ENCODE results near the gene MOBP.

The MOBP gene

GRCh38 chr3:39497753-39498152 lies 30.3 kb downstream of the MOBP start:
- no peak for DNase-seq (ENCODE audit: low spot score)

GRCh38 chr3:39499651-39500273 lies 32.3 kb downstream of the MOBP start:
- no peak for DNase-seq (ENCODE audit: low spot score)

GRCh38 chr3:39501059-39501458 lies 33.6 kb downstream of the MOBP start:
- no peak for DNase-seq (ENCODE audit: low spot score)

- no peak for DNase-seq (ENCODE audit: low spot score)
Observed at GRCh38 chr3:39501968-39502837, 34.7 kb downstream of the MOBP start.

GRCh38 chr3:39502838-39503145 lies 35.3 kb downstream of the MOBP start:
- no peak for DNase-seq (ENCODE audit: low spot score)

DNA sequence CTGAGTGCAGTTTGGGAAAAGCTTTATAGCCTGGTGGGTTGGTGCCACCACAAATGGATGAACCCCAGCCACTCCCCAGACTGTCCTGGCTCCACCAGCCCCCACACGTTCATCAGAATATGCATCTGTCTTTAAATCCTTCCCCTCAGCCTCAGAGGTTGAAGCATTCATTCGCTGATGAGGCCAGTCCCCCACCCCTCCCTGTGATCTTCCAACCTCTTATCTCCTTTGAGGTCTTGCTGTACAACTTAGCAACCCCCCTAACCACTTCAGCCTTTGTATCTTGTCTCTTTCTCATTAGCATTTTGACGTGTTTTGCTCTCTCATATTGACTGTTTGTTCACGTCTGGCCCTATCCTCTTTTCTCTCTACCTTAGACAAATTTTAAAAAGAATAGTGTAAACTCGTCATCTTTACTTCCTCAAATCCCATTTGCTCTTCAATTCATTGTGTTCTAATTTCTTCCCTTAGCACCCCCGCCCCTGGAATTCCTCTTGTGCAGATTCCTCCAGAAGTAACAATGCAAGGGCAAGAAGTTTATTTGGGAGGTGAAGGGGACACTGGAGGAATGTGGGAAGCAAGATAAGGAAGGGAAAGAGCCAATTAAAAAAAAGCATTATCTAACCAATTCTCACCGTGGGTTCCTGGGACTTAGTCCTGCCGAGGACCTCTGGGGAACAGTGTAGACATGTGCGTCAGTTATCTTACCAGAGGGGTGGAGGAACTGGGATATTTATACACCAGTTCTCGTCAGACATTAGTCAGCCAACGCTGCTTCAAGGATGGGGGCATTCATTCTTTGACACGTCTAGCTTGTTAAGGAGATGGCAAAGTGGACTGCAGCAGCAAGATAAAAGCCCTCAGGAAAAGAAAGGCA lies 38.6 kb downstream of the MOBP start:
- no peak for DNase-seq (ENCODE audit: low spot score)

GRCh38 chr3:39506863-39507262 lies 39.4 kb downstream of the MOBP start:
- DNase-seq (ENCODE audit: low spot score): no peak

DNA sequence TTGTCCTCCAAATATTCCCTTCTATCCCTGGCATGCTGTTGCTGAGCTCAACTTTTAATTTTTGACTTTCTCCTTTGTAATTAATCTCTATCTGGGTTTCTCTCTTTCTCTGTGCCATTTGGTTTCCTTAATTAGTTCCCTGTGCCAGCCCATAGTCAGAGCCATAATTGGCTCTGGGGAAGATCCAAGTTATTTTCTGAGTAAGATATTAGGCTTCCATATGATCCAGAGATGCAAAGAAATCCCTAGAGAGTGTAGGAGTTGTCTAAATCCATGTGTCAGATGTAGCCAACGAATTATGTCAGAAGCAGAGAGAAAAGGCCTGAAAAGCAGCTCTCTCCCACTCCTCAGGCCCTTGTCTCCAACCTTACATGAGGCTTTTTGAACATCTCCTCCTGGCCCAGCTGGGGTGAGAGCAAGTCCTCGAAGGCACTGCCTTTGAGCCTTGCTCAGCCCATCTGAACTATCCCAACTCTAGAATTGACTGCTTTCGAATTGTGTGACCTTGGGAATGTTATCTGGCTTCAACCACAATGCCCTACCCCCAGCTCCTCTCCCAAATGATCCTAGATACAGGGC lies 46.4 kb downstream of the MOBP start:
- no peak for DNase-seq (ENCODE audit: low spot score)

GRCh38 chr3:39515681-39516441 lies 48.4 kb downstream of the MOBP start:
- DNase-seq (ENCODE audit: low spot score): no peak

GRCh38 chr3:39519103-39519502 lies 51.6 kb downstream of the MOBP start:
- DNase-seq (ENCODE audit: low spot score): no peak

DNA sequence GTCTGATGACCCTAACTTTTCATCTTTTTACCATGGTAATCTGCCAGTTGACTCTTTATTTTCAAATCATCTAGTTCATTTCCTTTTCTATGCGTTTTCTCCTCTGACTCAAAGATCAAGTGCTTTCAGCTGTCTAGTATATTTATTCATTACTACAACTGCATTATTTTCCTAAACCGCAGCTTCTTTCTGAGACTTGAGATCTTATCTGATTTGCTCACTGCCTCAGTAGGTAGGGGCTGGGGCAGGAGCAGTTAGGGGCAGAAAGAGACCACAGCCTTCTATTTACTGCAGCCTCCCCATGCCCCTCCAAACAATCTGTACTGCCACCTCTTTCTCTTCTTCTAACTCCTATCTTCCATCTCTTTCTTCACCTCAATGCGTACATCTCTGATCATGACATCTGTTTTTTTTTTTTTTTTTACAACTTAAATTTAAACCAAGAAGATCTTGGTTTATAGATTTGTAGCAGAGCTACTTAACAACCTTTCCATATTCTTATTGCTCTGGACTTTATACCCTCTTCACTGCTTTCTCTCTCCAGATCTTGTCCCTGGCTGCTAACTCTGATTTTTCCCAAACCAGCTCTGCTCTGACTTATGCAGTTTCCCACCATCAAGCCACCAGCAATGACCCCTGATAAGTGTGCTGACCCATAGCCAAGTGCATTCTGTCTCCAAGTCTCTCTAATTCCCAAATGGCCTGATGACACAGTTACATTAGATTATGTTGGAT lies 52.2 kb downstream of the MOBP start:
- no peak for DNase-seq (ENCODE audit: low spot score)

DNA sequence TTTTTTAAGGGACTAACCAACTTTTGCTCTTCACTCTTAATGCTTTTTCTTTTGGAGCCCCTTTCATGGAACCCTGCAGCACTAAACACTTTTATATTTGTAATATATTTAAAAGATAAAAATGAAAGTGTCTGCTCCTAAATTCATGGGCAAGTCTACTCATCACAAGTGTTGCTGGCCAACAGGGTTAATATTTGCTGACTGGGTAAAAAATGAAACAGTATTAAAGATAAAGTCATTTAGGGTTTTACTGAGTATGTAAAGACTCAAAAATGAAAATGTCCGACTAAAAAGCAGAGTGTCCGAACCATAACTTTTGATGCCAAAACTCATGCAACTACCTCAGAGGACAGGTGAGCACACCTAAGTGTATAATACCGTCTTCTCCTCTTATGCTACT lies 54.0 kb downstream of the MOBP start:
- no peak for DNase-seq (ENCODE audit: low spot score)

- no peak for DNase-seq (ENCODE audit: low spot score)
Observed at GRCh38 chr3:39524107-39524506, 56.6 kb downstream of the MOBP start.

- DNase-seq (ENCODE audit: low spot score): no peak
Observed at GRCh38 chr3:39528844-39529243, 61.4 kb downstream of the MOBP start.

DNA sequence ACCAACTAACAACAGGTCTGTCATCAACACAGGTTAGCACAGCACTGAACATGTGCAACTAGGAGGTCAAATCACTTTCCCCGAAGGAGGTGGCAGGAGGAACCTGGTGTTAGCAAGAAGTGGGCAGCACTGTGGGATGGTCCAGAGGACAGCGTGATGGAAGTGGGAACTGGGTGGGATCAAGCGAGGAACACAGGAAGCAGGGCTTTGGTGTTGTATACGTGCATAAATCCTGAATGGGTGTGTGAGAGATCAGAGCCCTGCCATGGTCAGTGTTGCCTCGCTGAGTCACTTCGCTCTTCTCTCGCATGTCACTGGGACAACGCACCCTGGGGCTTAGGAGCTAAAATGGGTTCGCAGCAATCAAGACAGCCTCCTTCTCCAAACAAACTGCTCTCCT lies 62.1 kb downstream of the MOBP start:
- no peak for DNase-seq (ENCODE audit: low spot score)

DNA sequence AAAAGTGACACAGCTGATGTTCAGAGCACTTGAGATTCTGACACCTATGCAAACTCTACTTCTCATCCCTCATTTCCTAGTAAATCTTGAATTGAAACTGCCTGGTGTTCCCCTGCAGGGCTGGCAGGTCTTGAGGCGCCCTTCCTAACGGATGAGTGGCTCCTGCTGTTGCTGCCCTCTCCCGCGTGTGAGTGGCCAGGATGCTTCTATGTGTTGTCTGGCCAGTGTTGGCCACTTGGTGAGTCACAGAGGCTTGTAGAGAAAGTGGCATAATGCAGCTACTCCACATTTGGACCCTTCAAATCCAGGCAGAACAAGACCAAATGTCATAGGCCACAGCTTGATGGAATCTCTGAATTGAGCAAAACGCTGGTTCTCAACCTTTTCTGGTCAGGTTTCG lies 63.6 kb downstream of the MOBP start:
- DNase-seq (ENCODE audit: low spot score): no peak

- DNase-seq (ENCODE audit: low spot score): no peak
Observed at GRCh38 chr3:39531665-39532064, 64.2 kb downstream of the MOBP start.

GRCh38 chr3:39532777-39533176 lies 65.3 kb downstream of the MOBP start:
- no peak for DNase-seq (ENCODE audit: low spot score)

GRCh38 chr3:39533226-39533625 lies 65.7 kb downstream of the MOBP start:
- no peak for DNase-seq (ENCODE audit: low spot score)

GRCh38 chr3:39540162-39540921 lies 72.9 kb downstream of the MOBP start:
- no peak for DNase-seq (ENCODE audit: low spot score)

Measured in LoVo (cell line).